ENCODE results near the gene NFATC1. TPM values are rescaled to one million over a fixed set of nuclear protein-coding genes. Genes with fewer than 3 reads are reported as not detected.
A peak's percentile ranks its signal among the peaks of the same experiment; 100 is the strongest.

Gene NFATC1
- total RNA-seq, 2 experiments from 2014 or later = 97.2 to 98.3 TPM

DNA sequence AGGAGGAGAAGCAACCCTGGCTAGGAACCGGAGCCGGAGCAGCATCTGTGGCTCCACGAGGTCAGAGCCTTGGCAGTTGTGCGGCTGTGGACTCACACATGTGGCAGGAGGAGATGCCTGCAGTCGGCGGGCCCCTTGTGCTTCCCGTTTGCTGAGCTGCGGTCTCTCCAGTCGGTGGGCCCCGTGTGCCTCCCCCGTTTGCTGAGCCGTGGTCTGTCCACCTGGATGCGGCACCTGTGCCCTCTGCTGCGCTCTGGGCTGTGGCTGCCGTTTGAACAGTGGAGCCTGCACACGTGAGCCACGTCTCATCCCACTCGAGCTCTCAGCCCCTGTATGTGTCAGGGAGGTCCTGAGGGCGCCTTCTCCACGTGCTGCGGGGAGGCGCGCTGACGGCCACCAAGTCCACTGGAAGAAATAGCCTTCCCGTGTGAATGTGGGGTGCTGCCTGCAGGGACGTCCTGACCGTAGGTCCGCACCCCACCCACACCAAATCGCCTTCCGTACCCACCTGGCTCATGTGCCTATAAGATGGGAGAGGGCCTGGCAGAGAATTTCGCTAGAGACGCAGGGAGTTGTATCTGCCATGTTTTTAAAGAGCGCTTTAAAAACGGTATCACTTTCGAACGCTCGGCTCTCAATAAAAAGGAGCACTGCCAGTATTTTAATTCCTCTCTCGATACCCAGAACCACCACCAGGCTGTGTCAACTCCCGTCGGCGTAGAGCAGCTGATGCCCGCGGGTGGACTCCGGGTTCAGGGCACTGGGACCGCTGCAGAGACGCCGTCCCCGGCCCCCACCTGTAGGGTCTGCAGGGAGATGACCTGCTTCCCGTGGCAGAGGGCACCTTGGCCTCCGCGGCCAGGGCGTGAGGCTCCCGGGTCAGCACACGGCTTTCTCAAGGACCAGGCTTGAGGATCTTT is 117.0 kb downstream of the NFATC1 start:
- CTCF ChIA-PET = interaction anchor here (0.6 kb wide), 1 partner anchor 86 kb away, joined by 5 read pairs; no protein-coding TSS in a partner anchor
- TF ChIP-seq, protein P1, sequence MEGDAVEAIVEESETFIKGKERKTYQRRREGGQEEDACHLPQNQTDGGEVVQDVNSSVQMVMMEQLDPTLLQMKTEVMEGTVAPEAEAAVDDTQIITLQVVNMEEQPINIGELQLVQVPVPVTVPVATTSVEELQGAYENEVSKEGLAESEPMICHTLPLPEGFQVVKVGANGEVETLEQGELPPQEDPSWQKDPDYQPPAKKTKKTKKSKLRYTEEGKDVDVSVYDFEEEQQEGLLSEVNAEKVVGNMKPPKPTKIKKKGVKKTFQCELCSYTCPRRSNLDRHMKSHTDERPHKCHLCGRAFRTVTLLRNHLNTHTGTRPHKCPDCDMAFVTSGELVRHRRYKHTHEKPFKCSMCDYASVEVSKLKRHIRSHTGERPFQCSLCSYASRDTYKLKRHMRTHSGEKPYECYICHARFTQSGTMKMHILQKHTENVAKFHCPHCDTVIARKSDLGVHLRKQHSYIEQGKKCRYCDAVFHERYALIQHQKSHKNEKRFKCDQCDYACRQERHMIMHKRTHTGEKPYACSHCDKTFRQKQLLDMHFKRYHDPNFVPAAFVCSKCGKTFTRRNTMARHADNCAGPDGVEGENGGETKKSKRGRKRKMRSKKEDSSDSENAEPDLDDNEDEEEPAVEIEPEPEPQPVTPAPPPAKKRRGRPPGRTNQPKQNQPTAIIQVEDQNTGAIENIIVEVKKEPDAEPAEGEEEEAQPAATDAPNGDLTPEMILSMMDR (IDR thresholded peaks at IDR 0.05) = no peak
- Mint-ChIP-seq H3K4me3 (no peak overlapping the region), H3K27ac (no peak overlapping the region), H3K36me3 (ENCODE audit: low read depth) (peaks cover 46% of the 10 kb centered on the region), H3K9me3 (no peaks in the 10 kb centered on the region), H3K4me1 (ENCODE audit: low read depth) (peaks cover 43% of the 10 kb centered on the region), H3K27me3 (no peaks in the 10 kb centered on the region)
- intact Hi-C loops (cut with micrococcal nuclease) = no loop called here
- POLR2A ChIA-PET = interaction anchor here (1.0 kb wide), 1 partner anchor 7 kb away, joined by 5 read pairs; no protein-coding TSS in a partner anchor
- DNase-seq (no peak), ATAC-seq (no peak)

DNA sequence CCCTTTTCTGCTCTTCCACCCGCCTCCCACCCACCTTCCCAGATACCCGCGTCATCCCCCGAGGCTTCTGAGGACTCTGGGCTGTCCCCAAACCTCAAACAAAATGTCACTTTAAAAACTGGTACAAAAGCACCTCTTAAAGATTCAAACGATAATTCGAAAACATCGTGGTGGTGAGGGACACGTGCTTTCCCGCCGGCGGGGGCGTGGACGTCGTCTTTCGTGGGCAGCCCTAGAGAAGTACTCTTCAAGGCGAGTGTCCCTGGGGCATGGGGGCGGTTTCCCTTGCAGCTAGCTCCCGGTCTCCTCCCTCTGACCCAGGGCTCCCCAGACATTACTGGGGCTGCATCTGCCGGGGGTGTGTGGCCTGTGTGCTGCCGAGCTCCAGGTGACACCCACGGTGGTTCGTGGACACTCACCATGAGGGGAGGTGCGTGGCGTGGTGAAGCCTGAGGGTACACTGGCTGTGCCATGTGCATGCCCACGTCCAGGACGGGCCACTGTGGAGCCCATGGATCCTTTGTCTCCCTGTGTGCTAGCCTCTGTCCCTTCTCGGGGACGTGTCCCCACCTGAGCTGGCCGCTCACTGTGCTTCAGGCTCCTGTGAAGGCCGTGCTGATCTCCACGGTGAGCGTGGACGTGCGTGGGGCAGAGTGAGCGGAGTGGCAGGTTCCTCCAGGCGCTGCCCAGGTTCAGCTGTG is 117.8 kb downstream of the NFATC1 start:
- H3K36me3 Mint-ChIP-seq (ENCODE audit: low read depth) = peaks cover 47% of the 10 kb centered on the region
- ChIA-PET POLR2A (interaction anchor here (0.7 kb wide), 1 partner anchor 532 kb away, joined by 3 read pairs; no protein-coding TSS in a partner anchor), CTCF (no interaction called here)
- intact Hi-C loops (cut with micrococcal nuclease) = no loop called here
- DNase-seq (no peak), ATAC-seq (no peak)
- no peak overlapping the region for H3K4me3 Mint-ChIP-seq
- TF ChIP-seq, protein P1 (IDR thresholded peaks at IDR 0.05) = no peak
- H3K27ac Mint-ChIP-seq = peak overlapping the region; percentile 38
- H3K9me3 Mint-ChIP-seq = no peaks in the 10 kb centered on the region
- no peaks in the 10 kb centered on the region for H3K27me3 Mint-ChIP-seq
- H3K4me1 Mint-ChIP-seq (ENCODE audit: low read depth) = peaks cover 43% of the 10 kb centered on the region

DNA sequence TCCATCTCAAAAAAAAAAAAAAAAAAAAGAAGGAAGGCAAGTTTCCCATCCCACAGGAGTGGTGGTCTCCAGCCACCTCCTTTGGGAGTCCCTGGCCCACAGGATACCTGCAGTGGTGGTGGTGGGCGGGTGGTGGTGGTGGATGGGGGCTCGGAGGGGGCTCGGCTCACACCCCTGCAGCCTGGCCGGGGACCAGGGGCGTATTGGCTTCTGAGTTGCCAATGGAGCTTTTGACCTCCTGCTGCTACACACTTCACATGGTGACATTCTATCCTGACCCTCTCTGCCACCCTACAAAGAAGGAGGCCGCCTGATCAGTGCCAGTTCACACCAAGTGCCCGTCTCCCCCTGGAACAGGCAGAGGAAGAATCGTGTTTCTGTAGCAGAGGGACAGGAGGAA is 119.6 kb downstream of the NFATC1 start:
- TF ChIP-seq, protein P1 (IDR thresholded peaks at IDR 0.05) = no peak
- Mint-ChIP-seq H3K27ac (peak overlapping the region; percentile 99), H3K36me3 (ENCODE audit: low read depth) (peaks cover 45% of the 10 kb centered on the region), H3K27me3 (no peaks in the 10 kb centered on the region), H3K4me1 (ENCODE audit: low read depth) (peaks cover 52% of the 10 kb centered on the region), H3K9me3 (no peaks in the 10 kb centered on the region), H3K4me3 (no peak overlapping the region)
- intact Hi-C loops (cut with micrococcal nuclease) = no loop called here
- CTCF ChIA-PET = interaction anchor here (0.5 to 1.1 kb wide), 2 partner anchors 9 to 136 kb away, joined by 3 to 4 read pairs; no protein-coding TSS in a partner anchor
- POLR2A ChIA-PET = interaction anchor here (1.4 to 3.6 kb wide), 2 partner anchors 8 to 112 kb away, joined by 4 to 20 read pairs; no protein-coding TSS in a partner anchor
- ATAC-seq (no peak), DNase-seq (no peak)

DNA sequence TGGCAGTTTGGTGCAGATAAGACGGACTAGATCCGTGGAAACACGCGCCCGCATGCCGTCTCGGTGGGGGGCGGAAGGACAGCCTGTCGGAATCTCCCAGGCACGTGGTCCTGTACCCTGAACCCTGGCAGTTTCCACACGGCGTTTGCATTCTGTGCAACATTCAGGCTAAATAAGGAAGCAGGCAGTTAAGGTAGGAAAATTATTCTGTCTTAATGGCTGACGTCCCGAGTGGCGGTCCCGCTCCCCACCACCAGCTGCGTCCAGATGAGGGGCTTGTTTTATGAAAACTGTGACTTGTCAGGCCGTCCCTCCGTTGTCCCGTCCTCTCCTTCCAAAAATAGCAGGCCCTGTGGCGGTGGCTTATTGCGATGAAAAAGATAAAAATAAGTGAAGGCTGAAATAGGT is 120.2 kb downstream of the NFATC1 start:
- ATAC-seq (no peak), DNase-seq (no peak)
- peaks cover 58% of the 10 kb centered on the region for H3K4me1 Mint-ChIP-seq (ENCODE audit: low read depth)
- no peaks in the 10 kb centered on the region for H3K9me3 Mint-ChIP-seq
- CTCF ChIA-PET = interaction anchor here (0.6 to 1.2 kb wide), 3 partner anchors 8 to 137 kb away, joined by 3 to 4 read pairs (median 3); no protein-coding TSS in a partner anchor
- TF ChIP-seq, protein P1 (IDR thresholded peaks at IDR 0.05) = no peak
- H3K4me3 Mint-ChIP-seq = peak overlapping the region; percentile 66
- no peaks in the 10 kb centered on the region for H3K27me3 Mint-ChIP-seq
- peak overlapping the region; percentile 99 for H3K27ac Mint-ChIP-seq
- H3K36me3 Mint-ChIP-seq (ENCODE audit: low read depth) = peaks cover 45% of the 10 kb centered on the region
- POLR2A ChIA-PET = interaction anchor here (0.9 to 3.6 kb wide), 3 partner anchors 9 to 37 kb away, joined by 3 to 20 read pairs (median 4); no protein-coding TSS in a partner anchor
- intact Hi-C loops (cut with micrococcal nuclease) = no loop called here

Measured in activated CD8-positive, alpha-beta T cell treated with anti-CD3 and anti-CD28 coated beads for 36 hours (primary cell).